GM10266 (cell line): ENCODE measurements around the gene BEST4.

Experiments
- DNase-seq: peaks from one replicate; pipeline ENCODE4 v3.0.0; 2012; ENCODE audit errors: extremely low spot score
- TF ChIP-seq, protein P1 (sequence below): IDR thresholded peaks from 2 replicates; pipeline ENCODE4 v1.5.1; 2012; ENCODE audit warnings: mild to moderate bottlenecking, low read depth; ENCODE audit not compliant: control insufficient read depth, insufficient read depth; ENCODE audit errors: missing control alignments

Gene BEST4

DNA sequence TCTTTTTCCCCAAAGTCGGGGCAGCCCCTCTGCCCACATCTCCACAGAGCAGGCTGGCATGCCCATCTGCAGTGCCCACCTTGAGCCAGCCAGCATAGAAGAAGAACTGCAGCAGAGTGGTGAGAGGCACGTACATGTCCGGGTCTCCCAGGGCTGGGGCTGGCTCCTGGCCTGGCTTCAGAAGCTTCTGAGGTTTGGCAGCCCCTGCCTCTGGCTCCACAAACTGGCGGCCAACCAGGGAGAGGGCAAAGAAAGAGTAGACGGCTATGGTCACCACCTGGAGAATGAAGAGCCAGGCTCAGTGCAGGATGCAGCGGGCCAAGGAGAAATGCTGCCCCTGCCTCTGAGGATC is 3.0 kb downstream of the BEST4 start:
- DNase-seq = no peak
- TF ChIP-seq, protein P1, sequence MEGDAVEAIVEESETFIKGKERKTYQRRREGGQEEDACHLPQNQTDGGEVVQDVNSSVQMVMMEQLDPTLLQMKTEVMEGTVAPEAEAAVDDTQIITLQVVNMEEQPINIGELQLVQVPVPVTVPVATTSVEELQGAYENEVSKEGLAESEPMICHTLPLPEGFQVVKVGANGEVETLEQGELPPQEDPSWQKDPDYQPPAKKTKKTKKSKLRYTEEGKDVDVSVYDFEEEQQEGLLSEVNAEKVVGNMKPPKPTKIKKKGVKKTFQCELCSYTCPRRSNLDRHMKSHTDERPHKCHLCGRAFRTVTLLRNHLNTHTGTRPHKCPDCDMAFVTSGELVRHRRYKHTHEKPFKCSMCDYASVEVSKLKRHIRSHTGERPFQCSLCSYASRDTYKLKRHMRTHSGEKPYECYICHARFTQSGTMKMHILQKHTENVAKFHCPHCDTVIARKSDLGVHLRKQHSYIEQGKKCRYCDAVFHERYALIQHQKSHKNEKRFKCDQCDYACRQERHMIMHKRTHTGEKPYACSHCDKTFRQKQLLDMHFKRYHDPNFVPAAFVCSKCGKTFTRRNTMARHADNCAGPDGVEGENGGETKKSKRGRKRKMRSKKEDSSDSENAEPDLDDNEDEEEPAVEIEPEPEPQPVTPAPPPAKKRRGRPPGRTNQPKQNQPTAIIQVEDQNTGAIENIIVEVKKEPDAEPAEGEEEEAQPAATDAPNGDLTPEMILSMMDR = no peak

- TF ChIP-seq, protein P1 = peak; percentile 26
- DNase-seq = peak; percentile 66
Observed at GRCh38 chr1:44784094-44785028, 3.6 kb downstream of the BEST4 start.

DNA sequence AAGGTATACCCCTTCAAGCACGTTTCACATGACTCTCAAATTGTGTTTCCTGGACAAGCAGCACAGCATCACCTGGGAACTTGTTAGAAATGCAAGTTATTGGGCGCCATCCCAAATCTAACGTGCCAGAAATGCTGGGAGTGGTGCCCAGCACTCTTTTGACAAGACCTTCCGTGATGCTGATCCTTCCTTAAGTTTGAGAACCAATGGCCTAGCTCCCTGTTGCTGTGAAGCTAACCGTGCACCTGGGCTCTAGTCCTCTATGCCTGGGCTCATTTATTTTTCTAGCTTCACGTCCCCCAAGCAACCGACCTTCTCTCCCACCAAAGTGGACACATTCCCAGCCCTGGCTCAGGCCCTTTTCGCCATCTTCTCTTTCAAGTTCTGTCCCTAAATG is 4.3 kb downstream of the BEST4 start:
- TF ChIP-seq, protein P1 = no peak
- DNase-seq = no peak

DNA sequence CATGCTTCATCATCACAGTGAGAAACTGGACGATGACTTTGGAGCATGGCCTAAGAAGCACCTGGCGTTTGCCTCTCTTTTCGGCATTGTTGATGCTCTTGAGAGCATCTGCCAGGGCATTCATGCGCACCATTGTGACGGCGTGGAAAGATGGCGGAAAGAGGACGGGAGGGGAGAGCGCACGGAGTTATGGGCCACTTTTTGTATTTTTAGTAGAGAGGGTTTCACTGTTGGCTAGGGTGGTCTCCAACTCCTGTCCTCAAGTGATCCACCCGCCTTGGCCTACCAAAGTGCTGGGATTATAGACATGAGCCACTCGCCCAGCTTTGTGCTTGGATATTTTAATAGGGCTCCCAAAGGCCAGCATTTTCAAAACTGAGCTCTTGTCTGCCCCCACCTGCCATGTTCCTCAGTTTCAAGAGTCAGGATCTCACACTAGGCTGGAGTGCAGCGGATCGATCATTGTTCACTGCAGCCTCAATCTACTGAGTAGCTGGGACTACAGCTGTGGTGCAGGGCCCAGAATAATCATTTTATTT is 7.3 kb downstream of the BEST4 start:
- TF ChIP-seq, protein P1 = no peak
- no peak for DNase-seq

GRCh38 chr1:44778705-44779576 is 9.0 kb downstream of the BEST4 start:
- DNase-seq = no peak
- TF ChIP-seq, protein P1 = no peak

DNA sequence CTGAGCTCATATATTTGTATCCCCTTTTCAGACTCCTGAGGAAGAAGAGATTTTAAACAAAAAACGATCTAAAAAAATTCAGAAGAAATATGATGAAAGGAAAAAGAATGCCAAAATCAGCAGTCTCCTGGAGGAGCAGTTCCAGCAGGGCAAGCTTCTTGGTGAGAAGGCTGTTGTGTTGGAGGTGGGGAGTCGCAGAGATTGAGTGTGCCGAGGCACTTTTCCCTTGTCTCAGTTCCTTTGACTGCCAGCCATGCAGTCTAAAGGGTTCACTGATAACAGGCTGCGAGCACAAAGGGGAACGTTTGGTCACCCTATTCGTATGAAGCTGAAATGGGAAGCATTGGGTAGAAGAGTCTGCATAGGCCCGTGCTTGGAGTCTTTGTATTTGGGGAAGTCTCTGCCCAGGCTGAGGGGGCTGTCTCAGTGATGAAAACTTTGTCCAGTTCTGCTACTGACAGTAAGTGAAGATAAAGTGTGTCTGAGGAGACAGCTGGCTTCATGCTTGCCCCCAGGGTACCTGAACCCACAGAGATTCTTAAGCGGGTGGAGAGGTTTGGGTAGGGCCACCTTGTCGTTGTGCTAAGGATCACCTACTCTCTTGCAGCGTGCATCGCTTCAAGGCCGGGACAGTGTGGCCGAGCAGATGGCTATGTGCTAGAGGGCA is 9.9 kb downstream of the BEST4 start:
- TF ChIP-seq, protein P1 = no peak
- DNase-seq = no peak
